MM.1S (cell line): Measurements from ENCODE around the gene ALDH3B2.

Source experiments
- CTCF ChIP-seq: fragments of 300-600 bp; sonication (generic); IDR thresholded peaks from 2 replicates; pipeline ENCODE4 v1.5.1; 2016; ENCODE audit warnings: antibody characterized with exemption, low read length, mixed read lengths
- EZH2 ChIP-seq: fragments of 300-600 bp; sonication (generic); optimal IDR thresholded peaks from 2 replicates; pipeline ENCODE3; 2017; ENCODE audit warnings: low read depth, mild to moderate bottlenecking, antibody characterized with exemption, low read length, mixed read lengths

- no peak for TF ChIP-seq CTCF
- no peak for TF ChIP-seq EZH2
Measured at GRCh38 chr11:67670316-67671210, 3.9 kb downstream of the ALDH3B2 start.
